SU-DHL-6 (cell line): ENCODE results near the gene ATP8A1.

ENCODE experiments used
- CTCF ChIP-seq: fragments of 200-600 bp; sonication (generic); IDR thresholded peaks from one replicate; pipeline ENCODE4 v1.5.1; 2017; ENCODE audit warnings: antibody characterized with exemption, mild to moderate bottlenecking, low read length, moderate library complexity; ENCODE audit not compliant: insufficient read depth, poor library complexity, severe bottlenecking
- EZH2phosphoT487 ChIP-seq: fragments of 200-600 bp; sonication (generic), shearing (Covaris generic); conservative IDR thresholded peaks from 2 replicates; pipeline ENCODE4 v1.6.1; 2018; ENCODE audit warnings: mild to moderate bottlenecking, antibody characterized with exemption, low read length, moderate library complexity, mixed read lengths

- peak; percentile 78 for TF ChIP-seq CTCF
- no peak for TF ChIP-seq EZH2phosphoT487
These were observed 88.2 kb downstream of the ATP8A1 start for GRCh38 chr4:42568610-42569207.
